ENCODE results near the gene PLSCR3.

DNA sequence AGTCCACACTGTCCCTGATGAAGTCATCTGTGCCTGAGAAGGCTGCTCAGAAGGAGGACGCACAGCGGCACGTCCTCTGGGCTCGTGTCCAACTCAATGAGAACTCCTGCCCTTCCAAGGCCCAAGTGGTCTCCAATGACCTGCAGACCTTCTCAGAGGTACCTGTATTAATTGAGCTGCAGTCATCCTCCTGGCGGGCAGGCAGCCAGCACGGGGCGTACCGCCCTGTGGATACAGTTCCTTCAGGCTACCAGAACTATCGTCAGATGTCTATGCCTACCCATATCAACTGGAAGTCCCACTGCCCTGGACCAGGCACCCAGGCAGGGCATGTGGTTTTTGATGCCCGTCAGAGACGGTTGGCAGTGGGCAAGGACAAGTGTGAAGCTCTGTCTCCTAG, 38.0 kb upstream of the PLSCR3 start:
- TF ChIP-seq, protein P1, sequence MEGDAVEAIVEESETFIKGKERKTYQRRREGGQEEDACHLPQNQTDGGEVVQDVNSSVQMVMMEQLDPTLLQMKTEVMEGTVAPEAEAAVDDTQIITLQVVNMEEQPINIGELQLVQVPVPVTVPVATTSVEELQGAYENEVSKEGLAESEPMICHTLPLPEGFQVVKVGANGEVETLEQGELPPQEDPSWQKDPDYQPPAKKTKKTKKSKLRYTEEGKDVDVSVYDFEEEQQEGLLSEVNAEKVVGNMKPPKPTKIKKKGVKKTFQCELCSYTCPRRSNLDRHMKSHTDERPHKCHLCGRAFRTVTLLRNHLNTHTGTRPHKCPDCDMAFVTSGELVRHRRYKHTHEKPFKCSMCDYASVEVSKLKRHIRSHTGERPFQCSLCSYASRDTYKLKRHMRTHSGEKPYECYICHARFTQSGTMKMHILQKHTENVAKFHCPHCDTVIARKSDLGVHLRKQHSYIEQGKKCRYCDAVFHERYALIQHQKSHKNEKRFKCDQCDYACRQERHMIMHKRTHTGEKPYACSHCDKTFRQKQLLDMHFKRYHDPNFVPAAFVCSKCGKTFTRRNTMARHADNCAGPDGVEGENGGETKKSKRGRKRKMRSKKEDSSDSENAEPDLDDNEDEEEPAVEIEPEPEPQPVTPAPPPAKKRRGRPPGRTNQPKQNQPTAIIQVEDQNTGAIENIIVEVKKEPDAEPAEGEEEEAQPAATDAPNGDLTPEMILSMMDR (IDR thresholded peaks at IDR 0.05): no peak
- no peak for TF ChIP-seq EZH2 (IDR thresholded peaks at IDR 0.05)

All from neural progenitor cell (in vitro differentiated cells).